Endometrial microvascular endothelial cells (primary cell): Measurements from ENCODE around the gene SLC27A1. TPM values are rescaled to one million over a fixed set of nuclear protein-coding genes. Genes with fewer than 3 reads are reported as not detected.
"Not testable (repeated sequence)": the region's sequence is repeated elsewhere in the genome, so short reads cannot be mapped to it uniquely, and the experiment has no call there.

ENCODE experiments used
- in situ Hi-C: cut with HindIII; loops from 2 replicates; pipeline ENCODE4 v1.10.0; 2017; ENCODE audit warnings: low sequenced_read_pairs, low pct_unique_long_range_greater_than_20kb; ENCODE audit errors: inconsistent ontology term
- total RNA-seq: library from RNA; depleted of rRNA; stranded (reverse); fragments of >200 nt; gene quantifications from one replicate; pipeline ENCODE4 v1.2.3, GENCODE V29; 2015; ENCODE audit errors: inconsistent ontology term

Gene SLC27A1
- total RNA-seq, 1 donor from 2014 or later = 7.5 TPM

DNA sequence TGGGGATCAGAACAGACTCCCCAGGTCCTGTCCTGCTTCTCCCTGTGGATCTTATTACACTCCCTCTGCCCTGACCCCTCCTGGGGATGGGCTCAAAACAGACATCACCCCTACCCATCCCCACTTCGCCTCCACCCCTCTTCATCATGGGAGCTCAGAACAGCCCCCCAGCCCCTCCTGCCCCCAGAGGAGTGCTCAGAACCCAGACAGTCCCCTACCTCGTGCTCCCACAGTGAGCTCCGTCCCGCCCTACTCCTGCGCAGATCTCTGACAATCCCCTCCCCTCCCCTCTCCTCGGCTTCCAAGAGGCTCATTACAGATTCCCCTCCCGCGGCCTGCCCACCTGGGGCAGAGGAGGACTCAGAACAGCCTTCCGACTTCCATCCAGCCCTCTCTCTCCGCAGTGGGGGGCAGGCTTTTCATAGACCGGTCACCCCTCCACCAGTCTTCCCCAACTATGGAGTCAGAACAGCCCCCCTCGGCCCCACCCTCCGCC lies 15.7 kb upstream of the SLC27A1 start:
- in situ Hi-C loops = no loop called here

DNA sequence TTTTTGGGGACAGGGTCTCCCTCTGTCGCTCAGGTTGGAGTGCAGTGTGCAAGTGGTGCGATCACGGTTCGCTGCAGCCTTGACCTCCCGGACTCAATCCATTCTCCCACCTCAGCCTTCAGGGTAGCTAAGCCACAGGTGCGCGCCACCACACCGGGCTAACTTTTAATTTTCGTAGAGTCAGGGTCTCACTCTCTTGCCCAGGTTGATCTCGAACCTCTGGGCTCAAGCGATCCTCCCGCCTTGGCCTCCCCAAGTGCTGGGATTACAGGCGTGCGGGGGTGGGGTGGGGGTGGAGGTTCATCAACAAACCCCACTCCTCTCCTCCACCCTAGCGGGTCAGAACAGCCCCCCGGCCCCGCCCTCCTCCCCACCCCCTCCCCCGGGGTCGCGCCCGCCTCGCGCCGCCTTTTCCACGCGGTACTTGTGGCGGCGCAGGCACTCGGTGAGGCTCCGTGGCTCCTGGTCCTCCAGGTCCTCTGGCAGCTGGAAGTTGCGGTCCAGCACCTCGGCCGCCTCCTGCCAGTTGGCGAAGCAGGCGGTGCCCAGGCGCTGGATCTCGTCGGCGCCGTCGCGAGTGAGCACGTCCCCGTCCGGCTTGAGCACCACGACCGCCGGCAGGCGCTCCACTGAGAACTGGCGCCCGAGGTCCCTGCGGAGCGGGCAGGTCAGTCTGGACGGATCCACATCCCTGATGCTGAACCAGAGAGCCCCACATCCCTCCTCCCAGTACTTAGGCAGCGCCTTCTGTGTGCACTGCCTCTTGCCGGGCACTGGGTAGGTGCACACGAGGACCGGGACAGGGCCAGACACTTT lies 14.8 kb upstream of the SLC27A1 start:
- in situ Hi-C loops = no loop called here

DNA sequence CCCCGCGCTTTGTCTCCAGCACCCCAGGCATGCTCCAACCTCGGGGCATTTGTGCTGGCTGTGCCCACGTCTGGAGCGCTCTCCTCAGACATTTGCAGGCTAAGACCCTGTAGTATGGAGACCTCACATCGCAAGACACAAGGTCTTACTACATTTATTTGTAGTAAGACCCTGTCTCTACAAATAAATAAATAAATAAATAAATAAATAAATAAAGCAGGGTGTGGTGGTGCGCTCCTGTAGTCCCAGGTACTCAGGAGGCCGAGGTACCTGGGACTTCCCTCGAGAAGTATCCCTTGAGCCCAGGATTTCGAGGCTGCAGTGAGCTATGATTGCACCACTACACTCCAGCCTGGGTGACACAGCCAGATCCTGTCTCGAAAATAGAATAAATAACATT lies 14.2 kb upstream of the SLC27A1 start:
- in situ Hi-C loops = no loop called here

DNA sequence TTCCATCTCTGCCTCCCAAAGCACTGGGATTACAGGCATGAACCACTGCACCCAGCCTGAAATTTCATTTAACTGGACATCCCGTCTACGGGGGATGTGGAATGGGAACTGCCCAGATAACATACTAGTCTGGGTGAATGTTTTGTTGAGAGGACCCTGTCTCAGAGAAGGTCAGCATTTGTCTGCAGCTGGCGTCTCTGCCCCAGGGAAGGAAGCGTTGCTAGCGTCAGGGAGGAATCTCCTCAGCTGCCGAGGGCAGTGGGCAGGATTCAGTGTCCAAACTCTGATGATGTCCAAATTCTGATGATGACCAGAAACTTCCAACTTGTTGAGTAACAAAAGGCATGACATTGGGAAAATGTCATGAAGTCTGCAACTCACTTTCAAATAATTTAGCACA lies 12.7 kb upstream of the SLC27A1 start:
- in situ Hi-C loops = no loop called here

- in situ Hi-C loops = no loop called here
Measured at GRCh38 chr19:17458970-17459369, 11.4 kb upstream of the SLC27A1 start.

DNA sequence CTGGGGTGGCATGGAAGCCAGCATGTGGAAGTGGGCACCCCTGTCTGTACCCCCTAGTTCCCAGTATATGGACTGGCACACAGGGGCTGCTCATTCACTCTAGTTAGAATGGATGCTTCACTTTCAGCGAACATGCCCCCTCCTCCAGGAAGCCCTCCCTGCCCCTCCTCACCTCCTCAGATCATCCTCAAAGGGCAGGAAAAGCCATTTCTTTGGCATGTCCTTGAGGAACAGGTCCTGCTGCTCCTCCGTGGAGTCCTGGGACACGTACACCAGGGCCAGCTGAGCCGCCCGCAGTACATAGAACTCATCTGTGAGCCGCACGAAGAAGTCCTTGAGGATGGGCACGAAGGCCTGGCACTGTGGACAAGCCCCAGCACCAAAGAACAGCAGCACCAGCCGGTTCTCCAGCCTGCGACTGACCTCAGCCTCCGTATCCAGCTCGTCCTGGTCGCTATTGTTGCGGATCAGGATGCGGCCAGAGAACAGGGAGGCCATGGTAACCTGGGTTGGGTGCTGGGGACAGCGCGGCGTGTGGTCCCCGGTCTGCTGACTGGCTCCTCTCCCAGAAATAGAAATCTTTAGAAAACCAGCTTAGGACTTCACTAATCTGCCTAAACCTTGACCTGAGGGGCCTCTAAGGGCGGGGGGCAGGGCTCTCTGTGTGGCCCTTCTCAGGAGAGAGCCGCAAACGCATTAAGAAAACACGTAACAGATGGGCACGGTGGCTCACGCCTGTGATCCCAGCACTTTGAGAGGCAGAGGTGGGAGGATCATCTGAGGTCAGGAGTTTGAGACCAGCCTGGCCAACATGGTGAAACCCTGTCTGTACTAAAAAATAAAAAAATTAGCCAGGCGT lies 9.7 kb upstream of the SLC27A1 start, which contains the start of gene NXNL1:
Gene NXNL1 (minus strand): TSS at position 555 of the 859 bp plus-strand sequence. CDS start 57 bp downstream, at position 498.
- in situ Hi-C loops = no loop called here

DNA sequence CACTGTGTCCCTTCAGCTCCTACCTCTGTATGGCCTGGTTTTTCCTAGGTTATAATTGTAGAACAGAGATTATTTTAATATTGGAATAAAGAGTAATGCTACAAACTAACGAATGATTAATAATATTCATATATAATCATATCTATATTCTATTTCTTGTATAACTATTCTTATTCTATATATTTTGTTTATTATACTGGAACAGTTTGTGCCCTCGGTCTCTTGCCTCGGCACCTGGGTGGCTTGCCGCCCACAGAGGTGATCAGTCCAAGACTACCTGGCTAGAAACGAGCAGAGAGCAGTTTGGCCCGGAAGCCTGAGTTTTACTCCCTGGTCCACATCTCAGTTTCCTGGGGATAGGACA lies 3.9 kb upstream of the SLC27A1 start:
- in situ Hi-C loops = no loop called here

- in situ Hi-C loops = no loop called here
Measured at GRCh38 chr19:17467471-17468301, 2.6 kb upstream of the SLC27A1 start.

DNA sequence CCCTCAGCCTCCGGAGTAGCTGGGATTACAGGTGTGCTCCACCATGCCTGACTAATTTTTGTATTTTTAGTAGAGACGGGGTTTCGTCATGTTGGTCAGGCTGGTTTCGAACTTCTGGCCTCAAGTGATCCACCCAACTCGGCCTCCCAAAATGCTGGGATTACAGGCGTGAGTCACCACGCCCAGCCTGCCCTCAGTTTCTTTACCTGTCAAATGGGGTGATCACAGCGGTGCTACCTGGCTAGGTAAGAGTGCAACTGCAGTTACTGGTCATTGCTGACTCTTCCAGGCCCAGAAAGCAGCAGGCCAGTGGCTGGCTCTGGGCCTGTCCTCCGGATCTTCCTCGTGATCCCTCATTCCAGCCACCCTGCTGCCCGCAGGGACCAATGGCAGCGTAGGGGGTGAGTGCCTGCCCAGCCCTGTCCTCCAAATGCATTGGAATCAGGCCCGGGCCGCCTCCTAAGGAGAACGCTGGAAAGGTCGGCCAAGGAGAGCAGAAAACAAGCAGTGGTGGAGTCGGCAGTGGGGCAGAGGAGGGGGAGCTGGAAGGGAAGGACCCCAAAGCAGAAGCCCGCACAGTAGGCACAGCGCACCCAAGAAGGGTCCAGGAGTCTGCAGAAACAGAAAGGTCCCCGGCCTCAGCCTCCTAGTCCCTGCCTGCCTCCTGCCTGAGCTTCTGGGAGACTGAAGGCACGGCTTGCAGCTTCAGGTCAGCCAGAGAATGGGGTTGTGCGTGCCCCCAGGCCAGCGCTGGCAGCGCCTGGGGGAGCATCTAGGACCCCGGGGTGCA lies 1.8 kb upstream of the SLC27A1 start:
- in situ Hi-C loops = no loop called here

- in situ Hi-C loops = no loop called here
Measured at GRCh38 chr19:17469092-17469480, 1.2 kb upstream of the SLC27A1 start.

GRCh38 chr19:17469481-17470067 lies 750 bp upstream of the SLC27A1 start:
- in situ Hi-C loops = no loop called here

GRCh38 chr19:17471410-17472125 lies 1.2 kb downstream of the SLC27A1 start:
- in situ Hi-C loops = no loop called here

DNA sequence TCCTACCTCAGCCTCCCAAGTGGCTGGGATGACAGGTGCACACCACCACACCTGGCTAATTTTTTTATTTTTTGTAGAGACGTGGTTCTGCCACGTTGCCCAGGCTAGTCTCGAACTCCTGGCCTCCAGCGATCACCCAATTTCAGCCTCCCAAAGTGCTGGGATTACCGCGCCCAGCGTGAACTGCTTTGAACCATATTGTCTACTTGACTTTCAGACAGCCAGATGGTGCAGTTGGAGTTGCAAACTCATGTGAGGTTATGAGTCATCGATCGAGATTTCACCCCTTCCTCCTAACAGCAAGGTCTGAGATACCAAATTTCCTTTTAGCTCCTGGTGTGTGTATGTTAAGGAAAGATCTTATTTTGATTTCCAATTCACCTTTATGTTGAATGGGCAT lies 2.7 kb downstream of the SLC27A1 start:
- in situ Hi-C loops = no loop called here

DNA sequence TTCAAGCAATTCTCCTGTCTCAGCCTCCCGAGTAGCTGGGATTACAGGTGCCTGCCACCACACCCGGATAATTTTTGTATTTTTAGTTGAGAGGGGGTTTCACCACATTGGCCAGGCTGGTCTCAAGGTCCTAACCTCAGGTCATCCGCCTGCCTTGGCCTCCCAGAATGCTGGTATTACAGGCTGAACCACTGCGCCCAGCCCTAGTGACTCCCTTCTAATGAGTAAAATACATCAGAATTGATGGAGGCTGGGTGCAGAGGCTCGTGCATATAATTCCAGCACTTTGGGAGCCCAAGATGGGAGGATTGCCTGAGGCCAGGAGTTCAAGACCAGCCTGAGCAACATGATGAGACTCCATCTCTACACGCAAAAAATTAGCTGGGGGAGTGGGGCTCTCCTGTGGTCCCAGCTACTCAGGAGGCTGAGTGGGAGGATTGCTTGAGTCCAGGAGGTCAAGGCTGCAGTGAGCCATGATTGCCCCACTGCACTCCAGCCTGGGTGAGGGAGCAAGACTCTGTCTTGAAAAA lies 4.8 kb downstream of the SLC27A1 start:
- in situ Hi-C loops = not testable (repeated sequence)

DNA sequence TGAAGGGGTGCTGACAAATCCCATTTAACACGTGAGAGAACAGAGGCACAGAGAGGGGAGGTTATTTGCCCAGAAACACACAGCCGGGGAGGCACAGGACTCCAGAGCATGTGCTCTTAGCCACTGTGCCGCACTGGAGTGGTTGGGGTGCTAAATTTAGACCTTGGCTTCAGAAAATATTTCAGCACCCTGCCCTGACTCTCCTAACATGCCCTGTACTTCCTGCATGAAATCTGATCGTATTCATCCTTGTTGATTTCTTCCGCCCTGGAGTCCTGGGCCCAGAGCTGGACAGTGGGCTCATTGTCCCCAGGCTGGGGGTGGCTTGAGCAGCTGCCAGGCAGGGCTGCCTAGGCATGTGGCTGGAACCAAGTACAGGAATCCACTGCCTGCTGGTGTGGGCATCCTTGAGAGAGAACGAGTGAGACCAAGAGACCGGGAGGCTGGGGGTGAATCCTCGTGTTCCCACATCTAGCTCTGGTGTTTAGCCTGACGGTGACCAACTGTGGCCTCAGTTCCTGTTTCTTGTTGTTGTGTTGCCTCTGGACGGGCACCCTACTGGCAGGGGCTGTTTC lies 5.3 kb downstream of the SLC27A1 start:
- in situ Hi-C loops = no loop called here

DNA sequence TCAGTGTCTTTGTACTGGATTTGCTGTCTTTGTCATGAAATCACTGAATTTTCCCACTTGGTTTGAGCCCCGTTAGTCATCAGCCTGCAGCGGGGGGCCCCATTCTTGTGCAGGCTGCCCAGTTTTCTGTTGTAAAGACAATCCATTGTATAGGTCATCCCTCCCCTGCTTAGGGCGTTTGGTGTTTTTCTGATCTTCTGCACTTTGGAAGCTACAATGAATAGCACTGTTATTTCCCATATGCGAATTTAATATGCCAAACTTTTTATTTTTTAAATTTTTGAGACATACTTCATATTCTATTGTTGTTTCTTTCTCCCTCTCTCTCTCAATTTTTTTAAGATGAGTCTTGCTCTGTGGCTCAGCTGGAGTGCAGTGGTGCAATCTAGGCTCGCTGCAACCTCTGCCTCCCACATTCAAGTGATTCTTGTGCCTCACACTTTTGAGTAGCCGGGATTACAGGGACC lies 9.0 kb downstream of the SLC27A1 start:
- in situ Hi-C loops = no loop called here

GRCh38 chr19:17481986-17482385 lies 11.7 kb downstream of the SLC27A1 start:
- in situ Hi-C loops = no loop called here
